ENCODE data around the gene PPP1R15B. TPM values are rescaled to one million over a fixed set of nuclear protein-coding genes. Genes with fewer than 3 reads are reported as not detected.
A peak's percentile ranks its signal among the peaks of the same experiment; 100 is the strongest.

The PPP1R15B gene
- total RNA-seq, 1 donor from 2014 or later, result 46.9 TPM

DNA sequence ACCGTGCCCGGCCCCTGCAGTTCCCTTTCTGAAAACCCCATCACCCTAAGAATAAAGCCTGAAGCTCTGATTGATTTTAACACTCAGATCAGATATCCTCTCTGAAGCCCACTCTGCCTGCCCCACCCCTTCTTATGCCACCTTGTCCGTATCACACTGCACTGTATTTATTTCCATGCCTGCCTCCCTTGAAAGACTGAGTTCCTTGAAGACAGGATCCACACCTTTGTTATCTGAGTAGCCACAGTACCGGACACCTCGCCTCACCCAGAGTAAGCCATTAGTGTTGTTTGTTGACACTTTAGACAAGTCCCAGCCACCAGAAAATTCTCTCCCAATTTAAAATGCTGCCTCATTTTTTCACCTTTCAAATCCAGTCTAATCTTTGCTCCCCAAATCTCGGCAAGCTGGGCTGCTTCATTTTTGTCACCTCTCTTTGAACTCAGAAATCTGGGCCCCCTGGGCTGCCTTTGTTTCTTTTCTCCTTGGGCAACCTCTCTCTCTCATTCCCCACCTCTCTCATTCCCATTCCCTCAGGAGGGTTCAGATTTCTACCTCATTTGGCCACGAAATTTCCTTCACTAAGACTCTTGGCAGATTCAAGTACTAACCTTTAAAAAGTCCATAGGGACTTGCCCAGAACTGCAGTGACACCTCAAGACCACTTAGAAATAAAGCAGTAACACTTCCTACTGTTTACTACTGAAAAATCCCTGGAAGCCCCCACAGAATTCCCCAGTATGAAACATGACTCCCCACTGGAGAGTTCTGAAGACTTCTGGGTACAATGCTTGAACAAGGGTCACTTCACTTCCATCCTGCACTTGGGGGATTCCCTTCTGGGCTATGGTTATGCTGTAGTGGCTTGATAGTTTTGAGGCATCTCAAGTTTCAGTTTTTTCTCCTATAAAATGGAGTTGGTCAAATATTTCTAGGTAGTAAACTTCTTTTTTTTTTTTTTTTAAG, 8.7 kb upstream of the PPP1R15B start:
- no peak for DNase-seq (ENCODE audit: low read depth)

DNA sequence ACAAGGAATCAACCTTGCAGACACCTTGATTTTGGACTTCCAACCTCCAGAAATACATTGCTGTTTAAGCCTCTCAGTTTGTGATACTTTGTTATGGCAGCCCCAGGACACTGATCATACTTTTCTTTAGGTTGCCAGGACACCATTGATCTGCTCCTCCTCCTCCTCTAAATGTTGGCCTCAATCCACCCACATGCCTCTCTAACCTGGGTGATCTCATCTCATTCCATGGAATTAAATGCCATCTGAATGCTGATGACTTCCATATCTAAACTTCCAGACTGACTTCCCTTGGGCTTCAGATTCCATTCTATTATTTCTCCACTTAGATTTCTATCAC, 7.4 kb upstream of the PPP1R15B start:
- peak; percentile 62 for DNase-seq (ENCODE audit: low read depth)

DNA sequence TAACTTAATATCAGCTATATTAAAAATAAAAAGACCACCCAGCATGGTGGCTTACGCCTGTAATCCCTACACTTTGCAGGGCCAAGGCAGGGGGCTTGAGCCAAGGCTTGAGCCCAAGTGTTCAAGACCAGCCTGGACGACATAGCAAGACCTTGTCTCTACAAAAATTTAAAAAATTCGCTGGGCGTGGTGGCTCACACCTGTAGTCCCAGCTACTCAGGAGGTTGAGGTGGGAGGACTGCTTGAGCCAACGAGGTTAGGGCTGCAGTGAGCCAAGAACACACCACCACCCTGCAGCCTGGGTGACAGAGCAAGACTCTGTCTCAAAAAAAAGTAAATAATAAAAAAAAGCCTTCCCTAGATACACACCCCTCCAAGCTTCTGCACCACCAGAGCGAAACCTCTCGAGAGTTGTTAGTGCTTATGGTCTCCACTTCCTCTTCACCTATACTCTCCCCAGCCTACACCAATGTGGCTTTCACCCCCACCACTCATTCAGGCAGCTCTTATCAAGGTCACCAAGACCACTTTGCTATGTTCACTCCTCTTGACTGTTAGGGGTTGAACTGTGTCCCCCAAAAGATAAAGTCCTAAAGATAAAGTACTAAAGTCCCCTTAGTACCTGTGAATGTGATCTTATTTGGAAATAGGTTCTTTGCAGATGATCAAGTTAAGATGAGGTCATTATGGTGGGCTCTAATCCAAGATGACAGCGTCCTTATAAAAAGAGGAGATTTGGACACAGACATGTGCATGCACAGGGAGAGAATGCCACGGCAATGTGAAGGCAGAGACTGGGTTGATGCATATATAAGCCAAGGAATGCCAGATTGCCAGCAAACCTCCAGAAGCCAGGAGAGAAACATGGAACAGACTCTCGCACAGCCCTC, 6.8 kb upstream of the PPP1R15B start:
- no peak for DNase-seq (ENCODE audit: low read depth)

DNA sequence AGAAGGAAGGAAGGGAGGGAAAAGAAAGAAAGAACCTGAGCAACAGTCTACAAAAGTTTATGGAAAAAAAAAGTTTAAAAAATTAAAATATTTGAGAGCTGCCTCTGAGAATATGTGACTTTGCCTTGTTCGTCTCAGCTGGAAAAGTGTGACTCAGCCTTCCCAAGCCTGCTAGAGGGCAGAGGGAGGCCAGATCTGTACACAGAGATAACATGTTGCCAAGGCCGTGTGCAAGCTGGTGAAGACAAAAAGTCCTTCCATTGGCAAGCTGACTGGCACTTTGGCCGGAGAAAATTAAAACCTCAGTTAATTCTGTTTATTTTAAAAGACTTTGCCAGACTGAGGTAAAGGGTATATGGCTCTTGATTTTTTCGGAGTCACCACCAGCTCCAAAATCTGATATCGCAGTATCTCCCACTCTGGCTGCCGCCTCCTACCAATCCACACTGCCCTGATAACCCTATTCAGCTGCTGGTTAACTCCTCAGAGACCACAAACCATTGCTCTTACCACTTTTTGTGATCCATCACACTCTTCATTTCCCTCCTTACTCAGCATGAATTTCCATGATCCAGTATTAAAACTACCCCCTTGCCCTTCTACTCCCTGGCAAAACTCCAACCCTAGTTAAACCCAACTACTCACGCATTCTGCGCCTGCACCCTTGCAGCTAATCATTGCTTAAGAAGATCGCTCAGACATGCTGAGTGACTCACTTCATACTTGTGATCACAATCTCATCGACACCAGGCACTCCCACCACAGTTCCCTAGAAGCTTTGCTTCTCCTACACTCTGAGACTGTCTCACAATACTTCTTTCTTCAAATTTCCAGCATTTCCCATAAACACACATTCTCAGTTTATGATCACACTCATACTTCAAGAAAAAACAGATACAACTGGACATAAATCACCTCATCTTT, 5.7 kb upstream of the PPP1R15B start:
- DNase-seq (ENCODE audit: low read depth), result peak; percentile 99

DNA sequence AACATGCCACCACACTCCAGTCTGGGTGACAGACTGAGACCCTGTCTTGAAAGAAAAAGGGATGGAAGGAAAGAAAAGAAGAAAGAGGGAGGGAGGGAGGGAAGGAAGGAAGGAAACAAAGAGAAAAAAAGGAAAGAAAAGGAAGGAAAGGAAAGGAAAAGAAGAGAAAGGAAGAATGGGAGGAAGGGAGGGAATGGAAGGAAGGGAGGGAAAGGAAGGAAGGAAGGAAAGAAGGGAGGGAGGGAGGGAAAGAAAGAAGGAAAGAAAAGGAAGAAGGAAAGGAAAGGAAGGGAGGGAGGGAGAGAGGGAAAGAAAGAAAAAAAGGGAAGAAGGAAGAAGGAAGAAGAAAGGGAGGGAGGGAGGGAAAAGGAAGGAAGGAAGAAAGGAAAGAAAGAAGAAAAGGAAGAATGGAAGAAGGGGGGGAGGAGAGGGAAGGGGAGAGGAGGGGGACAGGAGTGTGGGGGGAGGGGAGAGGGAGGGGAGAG, 5.0 kb upstream of the PPP1R15B start:
- DNase-seq (ENCODE audit: low read depth), result no peak

DNA sequence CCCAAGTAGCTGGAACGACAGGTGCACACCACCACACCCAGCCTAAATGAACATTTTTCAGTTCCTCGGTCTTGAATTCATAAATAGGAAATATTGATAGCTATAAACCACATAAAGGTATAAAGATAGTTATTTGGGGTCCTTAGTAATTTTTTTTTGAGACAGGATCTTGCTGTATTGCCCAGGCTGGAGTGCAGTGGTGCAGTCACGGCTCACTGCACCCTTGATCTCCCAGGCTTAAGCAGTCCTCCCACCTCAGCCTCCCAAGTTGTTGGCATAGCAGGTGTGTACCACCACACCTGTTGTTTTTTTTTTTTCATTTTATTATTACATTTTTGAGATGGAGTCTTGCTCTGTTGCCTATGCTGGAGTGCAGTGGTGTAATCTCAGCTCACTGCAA, 3.7 kb upstream of the PPP1R15B start:
- no peak for DNase-seq (ENCODE audit: low read depth)

DNA sequence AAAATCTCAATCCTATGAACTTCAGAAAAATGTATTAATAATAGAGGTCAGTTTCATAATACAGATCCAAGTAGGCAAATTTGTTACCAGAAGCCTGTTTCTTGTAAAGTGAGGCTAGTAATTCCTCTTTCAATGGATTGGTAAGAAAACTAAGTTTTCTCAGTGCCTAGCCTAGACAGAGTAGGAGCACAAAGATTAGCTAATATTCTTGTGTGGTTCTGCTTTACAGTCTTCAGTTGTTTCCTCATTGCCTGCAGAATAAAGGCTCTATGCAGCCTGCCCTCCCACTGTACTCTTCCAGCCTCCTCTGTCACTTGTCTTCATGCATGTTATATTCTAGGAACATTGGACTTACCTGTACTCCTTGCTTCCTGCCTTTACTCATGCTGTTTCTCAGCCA, 2.4 kb upstream of the PPP1R15B start:
- DNase-seq (ENCODE audit: low read depth), result no peak

DNA sequence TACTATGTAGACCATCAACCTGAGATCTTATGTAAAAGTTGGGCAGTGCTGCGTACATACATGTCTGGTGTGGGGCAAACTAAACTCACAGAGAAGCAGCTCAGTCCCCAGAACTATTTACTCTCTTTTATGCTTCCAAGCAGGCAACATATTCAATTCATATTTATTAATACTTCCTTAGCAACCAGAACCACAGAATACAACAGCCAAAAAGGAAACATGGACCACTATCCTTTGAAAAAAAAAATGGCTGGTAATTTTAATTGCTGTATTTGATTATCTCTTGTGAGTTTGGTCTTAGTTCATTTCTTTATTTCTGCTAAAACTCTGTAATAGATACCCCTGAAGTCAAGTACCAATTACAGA, 1.5 kb upstream of the PPP1R15B start:
- DNase-seq (ENCODE audit: low read depth), result no peak

DNA sequence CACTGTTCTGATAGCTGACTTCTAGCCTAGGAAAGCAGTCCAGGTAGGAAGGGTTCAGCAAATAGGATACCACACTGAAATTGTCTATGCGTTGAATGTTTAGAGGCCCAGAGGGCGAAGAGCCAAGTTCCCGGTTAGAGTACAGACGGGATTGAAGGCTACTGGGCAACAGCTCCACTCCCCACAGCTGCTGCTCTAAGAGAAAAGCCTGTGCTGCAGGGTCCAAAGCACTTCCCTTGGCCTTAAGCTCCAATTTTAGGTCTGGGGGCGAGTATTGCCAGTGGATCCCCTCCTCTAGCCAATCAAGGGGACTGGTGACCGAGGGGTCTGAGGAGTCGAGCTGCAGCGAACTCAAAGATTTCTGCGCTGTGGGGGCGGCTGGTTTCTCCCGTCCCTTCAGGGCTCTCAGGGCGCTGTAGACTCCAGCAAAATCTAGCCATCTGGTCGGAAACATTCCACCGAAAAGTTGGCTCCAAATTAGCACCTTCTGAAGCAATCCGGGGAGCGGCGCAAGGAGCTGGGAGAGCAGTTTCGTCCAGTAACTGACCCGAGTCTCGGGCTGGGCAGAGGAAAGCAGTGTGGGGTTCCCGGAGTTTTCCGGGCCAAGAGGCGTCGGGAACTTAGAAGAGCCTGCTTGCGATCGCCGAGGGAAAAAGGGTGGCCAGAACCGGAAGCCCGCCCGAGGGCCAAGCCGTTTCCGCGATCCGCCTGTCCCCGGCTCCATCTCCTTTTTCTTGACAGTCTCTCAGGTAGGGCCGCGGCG, 748 bp downstream of the PPP1R15B start:
- no peak for DNase-seq (ENCODE audit: low read depth)

DNA sequence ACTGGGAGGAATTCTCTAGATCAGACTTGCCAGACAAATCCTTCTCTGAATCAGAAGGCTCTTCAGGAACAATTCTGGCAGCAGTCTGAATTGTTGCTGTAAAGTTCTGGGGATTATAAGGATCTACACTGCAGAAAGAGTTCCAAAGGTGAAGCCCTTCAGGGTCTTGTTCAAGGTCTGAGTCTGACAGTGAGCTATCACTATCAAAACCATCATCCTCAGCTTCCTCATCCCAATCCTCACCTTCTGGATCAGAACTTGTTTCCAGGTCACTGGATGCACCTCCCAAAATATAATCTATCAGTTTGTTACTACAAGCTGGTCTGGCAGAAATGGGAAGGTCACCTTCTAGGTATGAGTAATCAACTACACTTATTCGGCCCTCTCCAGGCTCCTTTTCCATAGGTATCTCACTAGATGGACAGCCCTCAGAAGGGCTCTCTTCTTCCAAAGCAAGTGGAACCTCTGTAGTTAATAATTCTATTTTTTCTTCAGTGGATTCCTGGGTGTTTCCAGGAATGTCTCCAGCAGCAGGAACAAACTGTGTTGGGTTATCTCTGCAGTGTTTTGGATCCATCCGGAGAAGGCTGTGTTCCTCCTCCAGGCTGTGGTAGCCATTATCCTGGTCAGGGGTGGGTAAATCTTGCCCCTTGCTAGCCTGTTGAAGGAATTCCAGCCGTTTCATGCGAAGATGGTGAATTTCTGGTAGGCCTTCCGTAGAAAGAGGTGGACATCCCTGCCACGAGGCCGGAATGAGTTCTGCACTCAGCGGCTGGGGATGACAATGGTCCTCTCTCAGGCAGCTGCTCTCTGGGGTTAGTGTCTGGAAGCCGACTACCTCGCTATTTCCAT, 1.6 kb downstream of the PPP1R15B start:
- no peak for DNase-seq (ENCODE audit: low read depth)

DNA sequence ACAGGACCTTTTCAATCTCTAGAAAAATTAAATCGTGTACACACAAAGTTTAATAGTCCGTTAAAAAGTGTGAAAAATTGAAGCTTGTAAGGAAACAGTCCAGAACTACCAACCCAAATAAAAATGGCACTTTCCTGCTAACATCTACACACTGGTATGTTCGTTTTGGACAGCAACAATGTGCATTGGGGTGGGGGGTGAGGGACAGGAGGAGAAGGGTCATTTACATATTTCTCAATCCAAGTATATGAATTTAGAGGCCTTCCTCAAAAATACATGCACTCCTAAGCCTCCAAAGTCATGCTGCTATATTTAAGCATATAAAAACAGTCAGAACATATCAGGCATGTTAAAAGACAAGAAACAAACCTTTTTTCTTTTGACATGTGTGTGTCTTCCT, 2.5 kb downstream of the PPP1R15B start:
- no peak for DNase-seq (ENCODE audit: low read depth)

DNA sequence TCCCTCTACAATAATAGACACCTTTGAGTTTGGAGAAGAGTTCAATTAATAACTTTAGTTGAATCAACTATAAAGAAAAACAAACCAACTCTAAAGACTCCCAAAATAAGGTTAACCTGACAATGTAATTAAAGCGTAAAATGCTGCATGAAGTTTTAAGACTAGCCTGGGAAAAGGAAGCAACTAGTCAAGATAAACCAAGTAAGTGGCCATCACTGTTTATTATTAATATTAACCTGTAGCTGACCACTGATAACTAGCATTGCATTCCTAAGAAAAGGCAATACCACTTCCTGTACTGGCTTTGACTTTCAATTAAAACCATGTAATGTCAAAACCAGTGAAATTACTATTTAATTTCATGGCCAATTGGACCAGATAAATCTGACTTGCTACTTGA, 3.0 kb downstream of the PPP1R15B start:
- no peak for DNase-seq (ENCODE audit: low read depth)

DNA sequence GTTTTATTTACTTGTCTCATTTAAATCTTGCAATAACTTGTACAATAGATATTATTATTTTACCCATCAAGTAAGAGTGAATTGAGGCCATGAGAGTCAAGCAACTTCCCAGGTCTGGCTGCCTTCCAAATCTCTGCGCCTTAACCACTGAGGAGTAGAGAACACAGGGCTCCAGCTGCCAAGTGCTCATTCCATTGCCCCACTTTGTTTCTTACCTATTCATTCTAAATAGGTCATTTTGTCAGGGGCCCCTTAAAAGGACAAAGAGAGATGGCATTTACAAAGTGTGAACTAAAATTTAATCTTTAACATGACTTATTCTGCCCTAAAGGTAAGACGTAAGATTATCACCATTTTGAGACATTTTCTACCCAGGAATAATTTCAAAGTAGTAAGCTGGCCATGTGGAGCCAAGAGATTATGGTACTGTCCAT, 3.5 kb downstream of the PPP1R15B start:
- DNase-seq (ENCODE audit: low read depth), result peak; percentile 72

DNA sequence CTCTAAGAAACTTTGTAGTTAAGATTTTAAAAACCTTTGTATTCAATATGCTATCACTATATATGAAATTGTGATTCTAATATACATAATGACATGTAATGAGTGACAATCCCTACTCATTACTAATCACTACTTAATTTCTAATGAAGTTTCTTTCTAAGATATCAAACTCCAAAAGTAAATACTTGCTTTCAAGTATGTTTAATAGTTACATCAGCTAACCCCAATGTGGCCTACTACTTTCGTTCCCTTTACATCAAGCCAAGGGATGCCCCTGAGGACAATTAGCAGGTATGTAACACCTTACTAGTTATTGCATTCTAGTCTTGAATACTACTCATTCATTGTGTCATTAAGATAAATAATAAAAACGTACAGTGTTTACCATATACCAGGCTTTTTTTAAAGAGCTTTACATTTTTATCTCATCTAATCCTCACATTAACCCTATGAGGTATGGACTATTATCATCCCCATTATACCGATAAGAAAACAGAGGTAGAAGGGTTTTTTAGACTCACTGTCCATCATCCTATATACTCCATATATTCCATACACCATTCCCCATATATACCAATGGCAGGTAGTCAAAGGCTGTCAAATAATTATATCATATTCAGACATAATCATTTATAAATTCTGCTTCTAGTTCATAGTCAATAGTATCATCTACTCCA, 4.2 kb downstream of the PPP1R15B start:
- DNase-seq (ENCODE audit: low read depth), result no peak

DNA sequence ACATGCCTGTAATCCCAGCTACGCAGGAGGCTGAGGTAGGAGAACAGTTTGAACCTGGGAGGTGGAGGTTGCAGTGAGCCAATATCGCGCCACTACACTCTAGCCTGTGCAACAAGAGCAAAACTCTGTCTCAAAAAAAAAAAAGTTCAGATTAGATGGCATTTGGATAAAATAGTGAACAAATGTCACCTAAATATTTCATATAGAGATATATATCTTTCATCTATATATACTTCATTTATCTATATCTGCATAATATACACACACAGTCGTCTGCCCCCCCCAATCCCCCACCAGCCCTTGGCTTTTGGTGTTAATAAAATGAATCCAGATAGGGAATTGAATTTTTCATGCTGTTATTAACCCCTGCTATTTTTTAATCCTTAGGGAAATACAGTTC, 5.0 kb downstream of the PPP1R15B start:
- no peak for DNase-seq (ENCODE audit: low read depth)

DNA sequence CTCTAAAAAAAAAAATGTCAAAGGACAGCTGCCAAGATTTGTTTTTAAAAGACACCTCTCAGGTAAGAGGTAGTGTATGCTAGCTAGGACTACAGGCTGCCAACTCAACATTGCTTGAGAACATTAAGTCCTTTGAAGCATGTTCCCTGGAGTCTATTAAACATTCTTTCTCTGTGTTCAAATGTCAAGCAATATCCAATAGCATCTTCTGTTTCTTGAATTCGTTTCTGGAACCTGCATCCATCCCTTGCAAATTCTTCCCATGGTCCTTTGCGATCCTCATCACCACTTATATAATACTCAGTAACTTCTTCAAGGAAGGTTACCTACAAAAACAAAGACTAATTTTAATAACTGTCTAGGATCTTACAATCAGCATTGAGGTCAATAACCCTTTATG, 5.6 kb downstream of the PPP1R15B start:
- no peak for DNase-seq (ENCODE audit: low read depth)

DNA sequence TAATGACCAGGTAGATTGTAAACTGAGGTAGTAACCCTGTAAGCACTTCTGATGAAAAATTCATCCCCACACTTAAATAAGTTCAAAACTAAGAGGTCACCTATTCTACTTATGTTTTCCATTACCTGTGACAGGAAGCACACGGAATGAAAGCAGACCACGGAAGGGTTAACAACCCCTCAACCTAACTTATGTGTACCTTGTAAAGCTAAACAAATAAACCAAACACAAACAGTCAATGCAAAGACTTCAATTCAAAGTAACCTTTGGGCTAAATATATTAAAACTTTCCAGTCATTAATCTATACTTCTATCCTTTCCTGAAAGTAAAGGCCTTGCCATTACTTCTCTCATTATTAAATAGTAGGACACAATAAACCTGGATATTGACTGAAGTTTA, 7.0 kb downstream of the PPP1R15B start:
- no peak for DNase-seq (ENCODE audit: low read depth)

DNA sequence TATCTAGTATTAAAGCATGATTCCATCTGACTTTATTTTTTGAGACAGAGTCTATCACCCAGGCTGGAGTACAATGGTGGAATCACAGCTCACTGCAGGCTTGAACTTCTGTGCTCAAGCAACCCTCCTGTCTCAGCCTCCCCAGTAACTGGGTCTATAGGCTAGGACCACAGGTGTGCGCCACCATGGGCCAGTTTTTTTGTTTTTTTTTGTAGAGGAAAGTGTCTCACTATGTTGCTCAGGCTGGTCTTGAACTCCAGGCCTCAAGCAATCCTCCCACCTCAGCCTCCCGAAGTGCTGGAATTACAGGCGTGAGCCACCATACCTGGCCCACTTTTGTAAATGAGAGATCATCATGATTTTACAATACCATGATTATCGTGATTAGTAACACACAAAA, 9.2 kb downstream of the PPP1R15B start:
- no peak for DNase-seq (ENCODE audit: low read depth)

DNA sequence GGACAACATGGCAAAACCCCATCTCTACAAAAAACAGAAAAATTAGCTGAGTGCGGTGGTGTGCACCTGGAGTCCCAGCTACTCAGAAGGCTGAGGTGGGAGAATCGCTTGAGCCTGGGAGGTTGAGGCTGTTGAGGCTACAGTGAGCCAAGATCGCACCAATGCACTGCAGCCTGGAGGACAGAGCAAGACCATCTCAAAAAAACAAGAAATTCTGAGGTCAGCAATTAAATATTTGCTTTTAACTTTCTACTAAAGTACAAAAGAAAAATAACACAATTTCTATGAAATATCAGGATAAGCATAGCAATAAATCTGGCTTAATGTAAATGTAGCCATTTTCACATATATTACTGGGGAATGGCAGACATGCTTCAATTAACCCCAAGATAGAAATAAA, 9.9 kb downstream of the PPP1R15B start:
- DNase-seq (ENCODE audit: low read depth), result no peak
